DND-41 (cell line): ENCODE results near the gene SLC22A3.

Source experiments
- ATAC-seq: fragments of 200-7000 bp; cut with Tn5 transposase; 3 replicates; pipeline ENCODE4 v1.9.1; 2021; ENCODE audit warnings: low read depth; ENCODE audit not compliant: insufficient read depth
- DNase-seq: peaks from one replicate; pipeline ENCODE4 v3.0.0-alpha.2; 2020
- H2AFZ ChIP-seq: 2 replicates; pipeline ENCODE4 v1.6.0; 2012; ENCODE audit warnings: low read depth, low read length
- H3K27ac ChIP-seq: 2 replicates; pipeline ENCODE4 v1.5.1; 2012; ENCODE audit warnings: low read length, inconsistent platforms
- H3K27me3 ChIP-seq: fragments of 200-600 bp; sonication (generic); 2 replicates; pipeline ENCODE4 v1.6.0; 2012; ENCODE audit warnings: low read length, mild to moderate bottlenecking, inconsistent platforms; ENCODE audit not compliant: insufficient read depth, poor library complexity
- H3K36me3 ChIP-seq: 2 replicates; pipeline ENCODE4 v1.5.1; 2012; ENCODE audit warnings: low read length, inconsistent platforms; ENCODE audit not compliant: insufficient read depth
- H3K4me1 ChIP-seq: 2 replicates; pipeline ENCODE4 v1.5.1; 2012; ENCODE audit warnings: mild to moderate bottlenecking, low read length; ENCODE audit not compliant: insufficient read depth
- H3K4me2 ChIP-seq: 2 replicates; pipeline ENCODE4 v1.6.0; 2012; ENCODE audit warnings: mild to moderate bottlenecking, moderate library complexity, low read length, inconsistent platforms; ENCODE audit not compliant: insufficient read depth
- H3K4me3 ChIP-seq, 2 experiments: fragments of 200-600 bp in 1 of 2; shearing (Covaris generic) in 1 of 2; 2 replicates each; pipeline ENCODE4 v1.5.1; 2012 to 2016; ENCODE audit warnings: inconsistent platforms in 2 of 2, low read length in 2 of 2, mild to moderate bottlenecking in 2 of 2, low read depth in 1 of 2, moderate library complexity in 1 of 2
- H3K79me2 ChIP-seq: 2 replicates; pipeline ENCODE4 v1.6.0; 2012; ENCODE audit warnings: low read length, inconsistent platforms; ENCODE audit not compliant: insufficient read depth
- H3K9ac ChIP-seq: 2 replicates; pipeline ENCODE4 v1.6.0; 2012; ENCODE audit warnings: low read depth, mild to moderate bottlenecking, inconsistent platforms, low read length, moderate library complexity
- H3K9me3 ChIP-seq: 2 replicates; pipeline ENCODE4 v1.5.1; 2012; ENCODE audit warnings: low read length, moderate library complexity, mild to moderate bottlenecking, inconsistent platforms; ENCODE audit not compliant: insufficient read depth, severe bottlenecking
- H4K20me1 ChIP-seq: 2 replicates; pipeline ENCODE4 v1.6.0; 2012; ENCODE audit warnings: low read length; ENCODE audit not compliant: insufficient read depth
- CTCF ChIP-seq: IDR thresholded peaks from 2 replicates; pipeline ENCODE4 v1.5.1; 2012; ENCODE audit warnings: borderline replicate concordance, low read length, moderate library complexity, mild to moderate bottlenecking; ENCODE audit not compliant: poor library complexity, severe bottlenecking; ENCODE audit errors: extremely low read depth
- EZH2 ChIP-seq: IDR thresholded peaks from 3 replicates; pipeline ENCODE4 v1.6.1; 2012; ENCODE audit warnings: borderline replicate concordance, low read depth, mild to moderate bottlenecking, moderate library complexity, low read length, inconsistent platforms; ENCODE audit not compliant: severe bottlenecking

SLC22A3 gene

GRCh38 chr6:160394654-160395035 lies 46.5 kb downstream of the SLC22A3 start:
- DNase-seq (no peak), ATAC-seq (no peak)
- no peak overlapping the region for H3K4me2 ChIP-seq
- no peak overlapping the region for H3K9ac ChIP-seq
- H3K27me3 ChIP-seq = no peaks in the 10 kb centered on the region
- no peaks in the 10 kb centered on the region for H3K9me3 ChIP-seq
- H3K4me1 ChIP-seq = no peaks in the 10 kb centered on the region
- H3K36me3 ChIP-seq = no peaks in the 10 kb centered on the region
- no peak overlapping the region for H2AFZ ChIP-seq
- H3K4me3 ChIP-seq = no peak overlapping the region
- no peaks in the 10 kb centered on the region for H4K20me1 ChIP-seq
- no peaks in the 10 kb centered on the region for H3K79me2 ChIP-seq
- H3K27ac ChIP-seq = no peak overlapping the region
- TF ChIP-seq EZH2 (no peak), CTCF (no peak)

- ATAC-seq (no peak), DNase-seq (no peak)
- H3K4me2 ChIP-seq = no peak overlapping the region
Measured at GRCh38 chr6:160395187-160395586, 47.0 kb downstream of the SLC22A3 start.

GRCh38 chr6:160396292-160396691 lies 48.1 kb downstream of the SLC22A3 start:
- DNase-seq (no peak), ATAC-seq (no peak)
- Histone ChIP-seq H3K79me2 (no peaks in the 10 kb centered on the region), H3K4me2 (no peak overlapping the region), H4K20me1 (no peaks in the 10 kb centered on the region), H2AFZ (no peak overlapping the region), H3K36me3 (no peaks in the 10 kb centered on the region), H3K27ac (no peak overlapping the region), H3K27me3 (no peaks in the 10 kb centered on the region), H3K9ac (no peak overlapping the region), H3K4me1 (no peaks in the 10 kb centered on the region), H3K4me3 (no peak overlapping the region), H3K9me3 (no peaks in the 10 kb centered on the region)
- TF ChIP-seq CTCF (no peak), EZH2 (no peak)

More at GRCh38 chr6:160395187-160395586, 47.0 kb downstream of the SLC22A3 start:
- H3K4me1 ChIP-seq = no peaks in the 10 kb centered on the region
- H3K9ac ChIP-seq = no peak overlapping the region
- H3K36me3 ChIP-seq = no peaks in the 10 kb centered on the region
- no peaks in the 10 kb centered on the region for H3K27me3 ChIP-seq
- H3K9me3 ChIP-seq = no peaks in the 10 kb centered on the region
- H4K20me1 ChIP-seq = no peaks in the 10 kb centered on the region
- H3K4me3 ChIP-seq = no peak overlapping the region
- TF ChIP-seq CTCF = no peak
- TF ChIP-seq EZH2 = no peak
- no peak overlapping the region for H3K27ac ChIP-seq
- H3K79me2 ChIP-seq = no peaks in the 10 kb centered on the region
- H2AFZ ChIP-seq = no peak overlapping the region

- H3K9me3 ChIP-seq = no peaks in the 10 kb centered on the region
- H3K36me3 ChIP-seq = no peaks in the 10 kb centered on the region
- no peaks in the 10 kb centered on the region for H4K20me1 ChIP-seq
- H3K27ac ChIP-seq = no peak overlapping the region
- TF ChIP-seq CTCF (no peak), EZH2 (no peak)
- no peaks in the 10 kb centered on the region for H3K27me3 ChIP-seq
- H3K4me1 ChIP-seq = no peaks in the 10 kb centered on the region
- no peak overlapping the region for H3K9ac ChIP-seq
- ATAC-seq (0 out of 3 replicates have a peak, but pooled peaks have one; percentile 31), DNase-seq (no peak)
- no peak overlapping the region for H2AFZ ChIP-seq
- no peaks in the 10 kb centered on the region for H3K79me2 ChIP-seq
- H3K4me2 ChIP-seq = no peak overlapping the region
- H3K4me3 ChIP-seq = no peak overlapping the region
Measured at GRCh38 chr6:160398674-160399271, 50.6 kb downstream of the SLC22A3 start.
